DMS153 treated with DMSO at 0.1 percent for 48 hours (cell line): Measurements from ENCODE around the gene PNPLA7.
"Not testable (repeated sequence)": the region's sequence is repeated elsewhere in the genome, so short reads cannot be mapped to it uniquely, and the experiment has no call there.

ENCODE experiments used
- DNase-seq: peaks from one replicate; lab custom pipeline; 2025; ENCODE audit not compliant: unreplicated experiment; lab: John Stamatoyannopoulos, UW

The PNPLA7 gene

GRCh38 chr9:137423514-137424291 is 126.5 kb downstream of the PNPLA7 start:
- no peak for DNase-seq

GRCh38 chr9:137422604-137423513 is 127.3 kb downstream of the PNPLA7 start, which contains the start of the genes EXD3 and NOXA1:
EXD3 (minus strand) TSS chr9:137423162; CDS start chr9:137395357, 27,805 bp downstream.
NOXA1 (plus strand) TSS chr9:137423393; CDS start chr9:137423530, 137 bp downstream.
- DNase-seq: peak; percentile 88

GRCh38 chr9:137421838-137422603 is 128.2 kb downstream of the PNPLA7 start:
- no peak for DNase-seq

- DNase-seq: no peak
Observed at GRCh38 chr9:137417161-137418021, 132.8 kb downstream of the PNPLA7 start.

GRCh38 chr9:137416563-137417151 is 133.5 kb downstream of the PNPLA7 start:
- DNase-seq: no peak

- DNase-seq: no peak
Observed at GRCh38 chr9:137416006-137416562, 134.1 kb downstream of the PNPLA7 start.

- DNase-seq: no peak
Observed at GRCh38 chr9:137415451-137415850, 134.8 kb downstream of the PNPLA7 start.

- no peak for DNase-seq
Observed at GRCh38 chr9:137412431-137412830, 137.8 kb downstream of the PNPLA7 start.

- no peak for DNase-seq
Observed at GRCh38 chr9:137411645-137412380, 138.4 kb downstream of the PNPLA7 start.

- DNase-seq: no peak
Observed at GRCh38 chr9:137411260-137411644, 138.9 kb downstream of the PNPLA7 start.

- no peak for DNase-seq
Observed at GRCh38 chr9:137410891-137411249, 139.3 kb downstream of the PNPLA7 start.

GRCh38 chr9:137410236-137410890 is 139.8 kb downstream of the PNPLA7 start:
- not testable (repeated sequence) for DNase-seq
